ENCODE measurements around the gene CAMKK2.

DNA sequence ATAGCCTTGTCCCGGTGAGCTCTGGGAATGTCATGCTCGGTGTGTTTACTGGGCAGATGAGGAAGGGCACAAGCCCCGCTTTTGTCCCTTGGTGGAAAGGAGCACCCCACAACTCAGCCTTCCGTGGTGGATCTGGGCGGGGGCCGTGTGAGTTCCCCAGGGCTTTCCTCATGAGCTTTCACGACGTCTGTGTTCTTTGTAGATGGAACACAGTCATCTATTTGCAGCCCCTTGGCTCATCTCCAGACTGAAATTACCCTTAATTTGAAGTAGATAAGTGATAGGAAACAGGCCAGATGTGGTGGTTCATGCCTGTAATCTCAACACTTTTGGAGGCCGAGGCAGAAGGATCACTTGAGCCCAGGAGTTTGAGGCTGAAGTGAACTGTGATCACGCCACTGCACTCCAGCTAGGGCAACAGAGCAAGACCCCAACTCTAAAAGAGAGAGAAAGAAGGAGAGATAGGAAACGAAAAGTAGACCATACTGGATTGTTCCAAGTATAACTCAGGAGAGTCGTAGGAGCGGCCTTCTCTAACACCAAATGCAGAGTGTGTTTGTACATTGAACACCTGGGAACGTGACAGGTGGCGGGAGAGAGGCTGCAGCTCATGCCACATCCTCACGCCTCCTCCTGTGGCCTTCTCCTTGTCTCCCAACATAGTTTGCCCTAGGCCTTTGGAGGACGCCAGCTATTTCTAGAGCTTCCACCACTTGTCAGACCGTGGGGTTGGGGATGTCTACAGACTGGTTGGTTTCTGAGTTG lies 77.7 kb downstream of the CAMKK2 start:
- TF ChIP-seq YY1 (IDR thresholded peaks at IDR 0.05; ENCODE audit: insufficient read depth, insufficient read length) (no peak), SUZ12 (IDR thresholded peaks at IDR 0.05; ENCODE audit: extremely low read depth, insufficient read depth, insufficient read length) (no peak)

Measured in NT2/D1 (cell line).